Activated effector memory CD4-positive, alpha-beta T cell treated with Interleukin-2 at 50 U/mL for 16 hours (primary cell): ENCODE data around the gene PRKAA1.

Experiments
- DNase-seq: peaks from one replicate; pipeline ENCODE4 v3.0.0-alpha.2; 2020

PRKAA1 gene

DNA sequence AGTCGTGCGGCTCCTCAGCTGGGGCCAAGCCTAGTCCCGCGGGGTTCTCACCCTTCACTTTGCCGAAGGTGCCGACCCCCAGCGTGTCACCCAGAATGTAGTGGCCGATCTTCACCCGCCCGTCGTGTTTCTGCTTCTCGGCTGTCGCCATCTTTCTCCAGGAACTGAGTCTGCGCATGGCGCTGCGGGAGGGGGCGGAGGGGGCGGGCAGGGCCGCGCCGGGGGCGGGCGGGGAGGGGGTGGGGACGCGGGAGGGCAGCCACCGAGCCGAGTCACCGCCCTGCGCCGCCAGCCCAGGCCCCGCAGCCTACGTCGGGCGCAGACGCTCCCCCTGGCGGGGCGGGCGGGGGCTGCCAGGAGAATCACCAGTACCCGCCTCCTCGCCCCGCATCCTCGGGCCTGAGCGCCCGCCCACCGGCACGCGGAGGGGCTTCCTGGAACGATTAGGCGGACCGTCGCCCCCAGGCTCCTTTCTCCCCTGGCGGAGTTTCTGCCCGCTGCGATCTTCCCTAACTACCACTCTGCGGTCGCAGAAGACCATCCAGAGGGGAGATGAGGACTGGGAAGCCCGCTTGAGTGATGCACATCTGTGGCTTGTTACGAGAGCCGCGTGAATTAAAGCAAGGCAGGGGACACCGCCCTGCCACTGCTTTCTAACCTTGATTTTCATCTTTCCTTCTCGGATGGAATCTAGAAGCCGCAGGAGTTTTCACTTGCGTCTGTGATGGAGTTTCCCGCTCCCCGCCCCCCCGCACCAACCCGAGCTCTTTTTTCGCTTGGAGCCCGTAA lies at the start of gene PRKAA1:
PRKAA1 (minus strand) TSS at position 363 of the 789 bp plus-strand sequence; CDS start at position 178, 185 bp downstream.
- peak; percentile 87 for DNase-seq

DNA sequence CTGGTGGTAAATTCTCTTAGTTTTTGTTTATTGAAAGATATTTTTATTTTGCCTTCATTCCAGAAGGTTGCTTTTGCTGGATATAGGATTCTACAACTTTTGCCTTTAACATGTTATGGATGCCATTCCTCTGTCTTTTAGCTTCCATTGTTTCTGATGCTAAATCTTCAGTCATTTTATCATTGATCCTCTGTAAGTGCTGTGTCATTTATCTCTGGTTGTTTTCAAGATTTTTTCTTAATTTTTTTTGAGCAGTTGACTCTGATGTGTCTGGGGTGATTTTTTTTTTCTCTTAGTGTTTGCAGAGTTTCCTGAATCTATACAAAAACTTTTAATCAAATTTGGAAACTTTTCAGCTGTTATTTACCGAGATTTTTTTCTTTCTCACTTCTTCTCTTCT lies 49.4 kb upstream of the PRKAA1 start:
- no peak for DNase-seq

DNA sequence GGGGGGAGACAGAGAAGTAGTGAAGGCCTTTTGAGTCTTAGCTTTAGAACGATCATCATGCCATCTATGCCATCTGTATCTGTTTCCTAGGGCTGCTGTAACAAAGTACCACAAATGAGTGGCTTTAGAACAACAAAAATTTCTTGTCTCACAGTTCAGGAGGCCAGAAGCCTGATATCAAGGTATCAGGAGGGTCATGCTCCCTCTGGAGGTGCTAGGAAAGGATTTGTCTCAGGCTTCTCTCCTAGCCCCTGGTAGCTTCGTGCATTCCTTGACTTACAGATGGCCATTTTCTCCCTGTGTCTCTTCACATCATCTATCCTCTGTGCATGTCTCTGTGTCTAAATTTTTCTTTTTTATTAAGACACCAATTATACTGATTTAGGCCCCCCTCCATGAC lies 48.2 kb upstream of the PRKAA1 start:
- no peak for DNase-seq

DNA sequence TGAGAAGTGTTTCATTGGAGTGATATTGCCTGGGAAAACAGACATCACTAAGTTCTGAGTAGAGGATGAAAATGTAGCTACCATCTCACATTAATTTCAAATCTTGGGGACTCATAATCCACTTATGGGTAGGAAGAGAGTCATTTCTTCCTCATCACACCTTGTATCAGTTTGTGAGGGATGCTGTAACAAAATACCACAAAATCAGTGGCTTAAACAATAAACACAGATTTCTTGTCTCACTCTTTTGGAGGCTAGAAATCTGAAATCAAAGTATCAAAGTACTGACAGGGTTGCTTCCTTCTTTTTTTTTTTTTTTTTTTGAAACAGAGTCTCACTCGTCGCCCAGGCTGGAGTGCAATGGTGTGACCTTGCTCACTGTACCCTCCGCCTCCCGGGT lies 46.4 kb upstream of the PRKAA1 start:
- no peak for DNase-seq

DNA sequence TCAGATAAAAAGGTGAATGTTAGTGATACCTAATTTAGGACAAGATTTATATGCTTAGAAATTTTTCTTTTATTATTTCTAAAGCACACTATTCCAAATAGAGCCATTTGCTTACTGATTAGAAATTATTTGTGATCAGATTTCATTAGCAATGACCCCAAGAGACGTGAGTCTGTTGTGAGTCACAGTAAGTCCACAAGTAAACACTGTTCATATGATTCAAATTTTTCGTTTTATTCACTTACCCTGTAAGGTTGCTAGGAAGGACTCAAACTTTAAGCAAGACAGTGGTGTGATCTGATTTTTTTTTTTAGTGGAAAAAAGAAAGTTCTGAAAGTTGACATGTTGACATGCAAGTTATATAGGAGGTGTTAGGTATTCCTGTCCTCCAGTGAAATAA lies 44.2 kb upstream of the PRKAA1 start:
- no peak for DNase-seq

DNA sequence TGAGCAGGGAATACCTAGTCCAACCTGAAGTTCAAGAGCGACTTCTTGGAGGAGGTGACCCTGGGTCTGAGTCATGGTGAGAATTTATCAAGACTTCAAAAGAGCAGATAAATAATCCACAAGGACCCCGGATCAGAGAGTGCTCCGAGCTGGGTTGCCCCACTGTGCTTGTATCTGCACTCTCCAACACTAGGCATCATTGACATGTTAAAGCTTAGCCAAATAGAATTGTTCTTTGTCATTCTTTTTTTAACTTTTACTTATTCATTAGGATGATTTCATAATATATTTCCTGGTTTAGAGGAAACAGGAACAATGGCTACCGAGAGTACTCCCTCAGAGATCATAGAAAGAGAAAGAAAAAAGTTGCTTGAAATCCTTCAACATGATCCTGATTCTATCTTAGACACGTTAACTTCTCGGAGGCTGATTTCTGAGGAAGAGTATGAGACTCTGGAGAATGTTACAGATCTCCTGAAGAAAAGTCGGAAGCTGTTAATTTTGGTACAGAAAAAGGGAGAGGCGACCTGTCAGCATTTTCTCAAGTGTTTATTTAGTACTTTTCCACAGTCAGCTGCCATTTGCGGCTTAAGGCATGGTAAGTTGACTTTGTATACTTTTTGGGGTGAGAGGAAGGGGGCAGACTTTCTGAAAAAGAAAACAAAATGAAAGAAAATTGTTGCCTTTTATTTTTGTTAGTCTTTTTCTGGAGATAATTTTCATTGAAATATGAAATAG lies 43.1 kb upstream of the PRKAA1 start, which contains the start of gene CARD6:
CARD6 (plus strand) TSS at position 300 of the 738 bp plus-strand sequence; CDS start at position 316, 16 bp downstream.
- no peak for DNase-seq

DNA sequence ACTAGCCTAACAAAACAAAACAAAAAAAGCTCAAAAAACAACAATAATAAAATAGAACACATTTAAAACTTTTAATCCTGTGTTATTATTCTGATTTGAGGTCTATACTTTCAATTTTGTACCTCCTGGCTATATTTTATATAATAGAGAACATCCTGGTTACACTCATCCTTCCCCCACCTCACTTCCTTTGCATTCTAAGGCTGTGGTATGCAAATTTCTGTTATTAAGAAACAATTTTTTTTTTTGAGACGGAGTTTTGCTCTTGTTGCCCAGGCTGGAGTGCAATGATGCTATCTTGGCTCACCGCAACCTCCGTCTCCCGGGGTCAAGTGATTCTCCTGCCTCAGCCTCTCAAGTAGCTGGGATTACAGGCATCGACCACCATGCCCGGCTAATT lies 39.9 kb upstream of the PRKAA1 start:
- no peak for DNase-seq

DNA sequence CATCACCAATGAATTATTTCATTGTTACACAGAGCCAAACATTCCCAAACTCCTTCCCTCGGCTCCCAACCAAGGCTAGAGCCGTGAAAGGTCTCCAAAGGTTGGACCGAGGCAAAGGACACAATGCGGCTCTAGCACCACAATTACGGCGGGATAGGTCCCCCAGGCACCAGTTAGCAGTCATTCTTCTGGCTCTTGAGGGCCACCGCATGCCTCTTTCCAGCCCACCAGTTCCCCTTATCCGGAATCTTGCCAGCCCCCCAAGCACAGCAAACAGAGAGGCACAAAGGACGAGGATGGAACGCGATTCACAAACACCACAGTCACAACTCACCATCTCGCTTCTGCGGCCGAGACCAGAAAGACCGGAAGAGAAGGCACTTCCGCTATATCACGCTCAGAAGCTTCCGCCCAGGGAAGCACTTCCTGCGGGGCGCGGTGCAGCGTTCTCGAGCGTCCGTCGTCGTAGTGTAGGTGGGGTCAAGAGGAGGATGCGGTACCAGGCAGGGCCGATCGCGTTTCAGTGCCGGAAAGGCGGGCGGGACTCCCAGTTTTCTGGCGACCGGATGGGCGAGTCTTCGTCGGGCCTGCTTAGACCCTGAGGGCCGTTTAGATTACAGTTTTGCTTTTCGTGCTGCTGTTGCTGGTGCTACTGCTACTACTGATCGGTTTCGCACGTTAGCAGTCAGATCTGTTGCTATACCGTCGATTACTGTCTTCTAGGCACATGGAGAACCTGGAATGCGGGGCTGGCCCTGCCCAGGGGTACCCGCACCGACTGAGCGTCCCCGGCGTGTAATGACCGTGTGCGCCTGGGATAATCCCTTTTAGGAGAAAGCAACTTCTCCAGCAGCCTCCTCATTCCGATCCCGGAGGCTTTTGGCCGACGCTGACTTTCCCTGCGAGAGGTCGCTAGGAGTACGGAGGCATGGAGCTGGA lies 36.9 kb upstream of the PRKAA1 start, which contains the start of gene RPL37:
RPL37 (minus strand) TSS at position 374 of the 939 bp plus-strand sequence; CDS start at position 337, 37 bp downstream.
- DNase-seq = peak; percentile 88

DNA sequence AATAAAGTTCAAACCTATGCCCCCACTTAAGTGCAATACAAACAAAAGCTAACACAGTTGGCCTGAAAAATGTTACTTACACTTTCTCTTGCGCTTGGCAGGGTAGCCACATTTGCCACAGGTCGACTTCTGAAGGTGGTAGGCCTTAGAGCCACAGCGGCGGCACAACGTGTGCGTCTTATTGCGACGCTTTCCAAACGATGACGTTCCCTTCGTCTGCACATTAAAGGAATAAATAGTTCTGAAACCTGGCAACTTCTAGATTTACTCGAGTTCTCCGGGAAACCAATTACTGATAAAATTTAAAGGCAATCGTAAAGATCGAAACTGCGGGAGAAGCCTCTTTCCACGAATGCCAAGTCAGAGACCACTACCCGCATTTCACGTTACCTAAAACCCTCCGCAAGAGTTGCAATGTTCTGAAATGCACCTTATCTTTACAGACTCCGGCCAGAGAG lies 36.2 kb upstream of the PRKAA1 start:
- DNase-seq = peak; percentile 24

DNA sequence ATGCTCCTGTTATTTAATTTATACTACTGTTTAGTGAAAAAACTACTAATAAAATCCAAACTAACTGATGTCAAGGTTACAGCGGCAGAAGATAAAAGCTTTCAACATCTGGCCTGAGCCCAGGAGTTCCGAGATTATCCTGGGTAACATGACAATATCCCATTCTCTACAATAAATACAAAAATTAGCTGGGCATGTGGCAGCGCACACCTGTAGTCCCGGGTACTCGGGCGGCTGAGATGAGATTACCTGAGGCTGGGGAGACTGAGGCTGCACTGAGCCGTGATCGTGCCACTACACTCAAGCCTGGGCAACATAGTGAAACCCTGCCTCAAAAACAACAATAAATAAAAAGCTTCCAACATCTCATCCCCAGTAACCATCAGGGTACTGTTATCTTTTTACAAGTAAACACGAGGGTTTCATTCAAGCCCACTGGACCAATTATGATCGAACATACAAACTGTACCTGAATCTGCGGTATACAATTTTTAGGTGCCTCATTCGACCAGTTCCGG lies 35.6 kb upstream of the PRKAA1 start:
- no peak for DNase-seq

DNA sequence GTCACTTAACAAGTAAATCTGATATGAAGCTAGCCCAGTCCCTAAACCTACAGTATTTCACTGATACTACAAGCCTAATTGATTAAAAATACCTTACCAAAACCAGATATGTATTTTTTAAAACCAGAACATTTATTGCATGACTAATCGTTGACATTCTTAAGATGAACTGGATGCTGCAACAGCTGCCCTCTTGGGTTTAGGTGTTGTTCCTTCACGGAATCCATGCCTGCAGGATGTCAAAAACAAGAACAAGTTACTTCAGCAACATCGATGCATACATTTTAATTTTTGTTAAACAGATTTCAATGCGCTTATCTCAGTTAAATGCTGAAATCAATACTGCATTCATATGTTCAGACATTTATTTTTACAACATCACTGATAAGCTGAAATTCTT lies 34.2 kb upstream of the PRKAA1 start:
- no peak for DNase-seq

DNA sequence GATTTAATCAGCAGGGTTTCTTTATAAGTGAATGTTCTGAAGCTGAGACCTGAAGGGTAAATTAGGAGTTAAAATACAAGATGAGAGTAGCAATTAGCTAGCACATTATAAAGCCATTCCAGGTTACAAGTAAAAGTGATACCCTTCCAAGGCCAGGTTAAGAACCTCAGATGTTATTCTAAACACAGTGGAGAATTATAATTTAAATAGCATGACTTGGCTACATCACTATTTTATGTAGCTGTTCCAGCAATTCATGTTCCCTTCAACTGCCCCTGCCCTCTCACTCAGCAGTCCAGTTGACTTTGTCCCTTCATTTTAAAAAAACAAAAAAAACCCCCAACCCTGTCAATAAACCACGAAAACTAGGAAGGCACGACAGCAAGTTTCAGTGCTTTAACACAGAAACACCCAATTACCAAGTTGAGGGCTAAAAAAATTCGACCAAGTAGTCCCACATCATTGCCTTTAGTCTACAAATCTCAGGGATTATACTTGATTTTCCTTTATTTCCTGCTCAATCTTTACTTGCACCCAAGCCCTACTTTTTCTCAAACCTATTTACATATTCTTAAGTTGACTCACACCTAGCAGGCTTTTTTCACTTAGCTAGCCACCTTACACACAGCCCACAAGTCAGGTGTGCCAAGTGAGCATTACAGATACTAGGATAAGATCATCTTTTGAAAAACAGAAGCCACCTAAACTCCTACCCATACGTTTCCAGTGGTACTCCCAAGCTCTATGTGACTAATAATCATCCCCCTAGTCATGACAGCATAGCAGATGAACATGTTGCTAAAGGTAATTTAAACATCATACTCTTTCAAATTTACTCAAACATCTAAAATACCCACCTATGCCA lies 33.4 kb upstream of the PRKAA1 start:
- DNase-seq = no peak

DNA sequence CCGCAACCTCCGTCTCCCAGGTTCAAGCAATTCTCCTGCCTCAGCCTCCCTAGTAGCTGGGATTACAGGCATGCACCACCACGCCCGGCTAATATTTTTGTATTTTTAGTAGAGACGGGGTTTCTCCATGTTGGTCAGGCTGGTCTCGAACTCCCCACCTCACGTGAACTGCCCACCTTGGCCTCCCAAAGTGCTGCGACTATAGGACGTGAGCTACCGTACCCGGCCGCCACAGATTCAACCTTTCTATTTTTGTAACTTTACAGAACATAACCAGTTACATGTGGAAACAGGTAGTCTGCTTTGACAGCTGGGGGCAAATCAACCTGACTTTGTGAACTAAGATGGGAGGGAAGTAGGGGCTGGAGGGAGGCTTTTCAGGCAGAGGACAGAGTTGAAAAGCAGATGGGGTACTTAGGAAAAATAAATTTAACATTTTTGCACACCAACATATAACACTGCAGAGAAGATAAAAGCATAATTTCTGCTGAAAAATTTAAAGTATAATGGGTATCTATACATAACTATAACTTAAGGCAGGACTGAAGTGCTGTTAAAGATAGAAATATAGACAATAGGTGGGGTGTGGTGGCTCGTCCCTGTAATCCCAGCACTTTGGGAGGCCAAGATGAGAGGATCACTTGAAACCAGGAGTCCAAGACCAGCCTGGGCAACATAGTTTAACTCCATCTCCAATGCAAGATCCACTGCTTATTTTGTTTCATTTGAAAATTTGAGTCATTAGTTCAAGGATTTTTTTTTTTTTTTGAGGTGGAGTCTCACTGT lies 31.8 kb upstream of the PRKAA1 start:
- no peak for DNase-seq

DNA sequence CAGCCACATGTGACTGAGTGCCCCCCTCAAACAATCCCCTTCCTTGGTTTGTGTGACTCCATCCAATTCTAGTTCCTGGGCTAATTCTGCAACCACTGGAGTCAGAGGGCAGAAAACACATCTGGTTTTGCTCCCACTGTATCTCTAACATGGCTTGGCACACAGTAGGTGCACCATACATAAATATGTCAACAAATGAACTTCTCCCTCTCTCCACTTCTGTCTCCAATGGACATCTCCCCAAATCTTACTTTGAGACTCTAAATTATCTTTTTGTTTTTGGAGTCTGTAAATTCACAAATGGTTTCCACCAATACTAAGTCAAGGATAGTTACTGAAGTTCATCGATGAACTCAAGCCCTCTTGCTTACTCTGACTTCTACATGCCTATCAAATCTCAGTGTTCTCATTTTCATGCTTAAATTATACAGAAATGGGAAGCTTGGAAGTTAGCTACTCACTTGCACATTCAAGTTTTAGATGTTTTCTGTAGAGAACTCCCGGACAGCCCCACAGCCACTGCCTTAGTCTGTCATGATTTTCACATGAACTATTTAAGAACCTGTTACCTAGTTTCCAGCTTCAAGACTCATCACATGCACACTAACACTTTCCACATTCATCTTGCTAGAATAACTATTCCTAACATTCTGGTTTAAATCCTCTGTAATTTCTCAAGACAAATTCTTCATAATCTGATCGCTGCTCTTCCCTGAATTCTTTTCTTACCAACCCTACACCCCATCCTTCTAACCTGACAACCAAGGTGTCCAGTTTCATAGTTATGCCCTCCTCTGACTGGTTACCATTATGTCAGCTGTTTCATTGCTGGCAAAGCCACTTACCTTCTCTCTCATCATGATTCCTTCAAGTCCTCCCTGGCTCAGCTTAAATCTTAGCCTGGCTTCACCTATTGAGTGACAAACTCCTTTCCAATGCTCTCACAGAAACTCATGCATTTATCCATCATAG lies 30.8 kb upstream of the PRKAA1 start:
- DNase-seq = no peak

DNA sequence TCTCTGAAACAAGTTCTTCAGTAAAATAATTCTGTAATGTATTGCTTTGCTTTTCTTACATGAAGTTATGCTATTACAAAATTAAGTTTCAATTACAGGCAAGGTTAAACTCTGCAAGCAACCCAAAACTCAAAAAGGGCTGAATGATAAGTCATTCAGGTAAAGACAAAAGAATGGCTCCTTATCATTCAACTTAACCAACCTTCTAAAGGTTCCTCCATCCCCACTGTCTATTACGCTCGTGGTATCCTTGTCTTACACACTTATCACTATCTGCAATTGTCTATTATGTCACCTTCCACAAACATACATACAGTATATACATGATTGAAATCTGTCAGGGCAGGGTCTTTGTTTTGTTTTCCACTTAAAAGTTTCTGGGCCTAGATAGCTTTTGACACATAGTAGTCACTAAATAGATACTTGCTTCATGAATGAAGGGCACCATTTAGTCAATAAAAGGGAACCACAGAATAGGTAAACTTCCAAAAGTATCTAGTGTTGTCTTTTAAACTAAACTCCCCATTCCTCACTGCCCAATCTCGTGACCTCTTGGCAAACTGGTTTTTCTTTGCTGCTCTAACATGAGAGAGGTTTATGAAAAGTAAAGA lies 30.0 kb upstream of the PRKAA1 start:
- DNase-seq = no peak

DNA sequence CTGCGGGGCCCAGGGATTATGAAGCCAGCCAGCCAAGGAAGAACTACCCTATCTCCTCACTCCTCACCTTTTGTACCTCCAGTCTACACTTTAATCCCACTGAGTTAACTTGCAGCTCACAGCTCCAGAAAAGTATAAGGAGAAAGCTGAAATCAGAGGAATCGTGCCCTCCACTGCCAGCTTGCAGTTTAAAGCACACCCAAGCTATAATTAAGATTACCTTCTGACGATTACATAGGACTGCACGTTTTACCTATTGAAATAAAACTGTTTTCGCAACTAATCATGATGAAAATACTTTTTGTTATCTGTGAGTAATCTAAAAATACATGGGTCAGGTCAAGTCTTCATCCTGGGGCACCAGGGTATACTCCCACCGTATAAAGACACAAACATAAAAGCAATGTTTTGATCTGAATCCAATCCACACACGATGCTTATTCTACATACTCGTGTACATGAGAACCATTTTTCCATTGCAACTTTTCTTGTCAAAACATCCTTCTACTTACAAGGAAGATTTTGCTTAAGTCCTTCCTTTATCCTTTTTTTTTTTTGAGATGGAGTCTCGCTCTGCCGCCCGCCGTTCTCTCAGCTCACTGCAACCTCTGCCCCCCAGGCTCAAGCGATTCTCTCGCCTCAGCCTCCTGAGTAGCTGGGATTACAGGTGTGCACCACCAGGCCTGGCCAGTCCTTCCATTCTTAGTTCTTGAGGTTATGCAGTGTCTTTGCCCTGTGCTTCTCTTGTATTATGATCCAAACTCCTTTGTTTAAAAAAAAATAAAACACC lies 29.2 kb upstream of the PRKAA1 start:
- DNase-seq = no peak

DNA sequence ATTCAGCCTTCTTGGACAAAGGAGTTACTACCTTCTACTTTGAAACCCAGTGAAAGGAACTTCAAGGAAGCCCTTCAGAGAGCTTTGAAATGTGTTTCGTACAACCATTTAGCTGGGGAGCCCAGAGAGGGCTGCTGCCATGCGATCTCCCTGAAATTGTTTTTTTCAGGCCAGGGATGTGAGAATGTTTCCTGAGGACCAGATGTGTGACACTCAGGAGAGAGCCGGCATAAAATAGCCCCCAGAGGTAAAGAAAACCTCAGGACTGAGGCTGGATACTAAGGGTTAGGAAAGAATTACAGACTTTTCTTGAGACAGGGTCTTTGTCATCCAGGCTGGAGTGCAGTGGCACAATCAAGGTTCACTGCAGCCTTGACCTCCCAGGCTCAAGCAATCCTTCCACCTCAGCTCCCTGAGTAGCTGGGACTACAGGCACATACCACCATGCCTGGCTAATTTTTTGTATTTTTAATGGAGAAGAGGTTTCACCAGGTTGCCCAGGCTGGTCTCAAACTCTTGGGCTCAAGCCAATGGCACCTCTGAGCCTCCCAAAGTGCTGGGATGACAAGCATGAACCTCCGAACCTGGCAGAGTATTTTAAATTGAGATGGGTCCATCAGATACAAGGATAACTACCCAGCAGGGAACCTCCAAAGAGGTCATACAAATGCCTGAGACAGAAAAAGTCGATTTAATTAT lies 28.5 kb upstream of the PRKAA1 start:
- DNase-seq = no peak
